Measurements from ENCODE around the gene TKT. TPM values are rescaled to one million over a fixed set of nuclear protein-coding genes. Genes with fewer than 3 reads are reported as not detected.

The TKT gene
- total RNA-seq, 1 experiment from 2014 or later = 634 TPM

GRCh38 chr3:53259427-53260259 lies 3.8 kb upstream of the TKT start (continued):
- no peak for TF ChIP-seq SRF (IDR thresholded peaks at IDR 0.05; ENCODE audit: low read depth)
- no peak for TF ChIP-seq FOSL1 (IDR thresholded peaks at IDR 0.05; ENCODE audit: low read depth)
- no peak for TF ChIP-seq CBX3 (IDR thresholded peaks at IDR 0.05; ENCODE audit: low read depth)
- TF ChIP-seq ATF3 (IDR thresholded peaks at IDR 0.05) = no peak
- no peak for TF ChIP-seq TCF7L2 (IDR thresholded peaks at IDR 0.05; ENCODE audit: borderline replicate concordance, extremely low read depth, insufficient read depth, insufficient read length)
- TF ChIP-seq ZBTB33 (IDR thresholded peaks at IDR 0.05; ENCODE audit: extremely low read depth, insufficient replicate concordance, low read length) = no peak
- TF ChIP-seq ZNF274 (IDR thresholded peaks at IDR 0.05; ENCODE audit: low read depth, low read length) = no peak
- no peak for TF ChIP-seq SIN3A (IDR thresholded peaks at IDR 0.05; ENCODE audit: low read depth)
- no peak for TF ChIP-seq MAX (IDR thresholded peaks at IDR 0.05)

Data from HCT116 (cell line).